Activated T-cell treated with anti-CD3 and anti-CD28 coated beads for 1 hour (primary cell): Measurements from ENCODE around the gene TCF7L2.

Experiments used
- DNase-seq: peaks from one replicate; pipeline ENCODE4 v3.0.0-alpha.2; 2020; ENCODE audit warnings: low read depth

The TCF7L2 gene

GRCh38 chr10:112948196-112948595 lies 1.9 kb upstream of the TCF7L2 start:
- no peak for DNase-seq

GRCh38 chr10:112949143-112949823 lies 764 bp upstream of the TCF7L2 start:
- DNase-seq: no peak

GRCh38 chr10:112950714-112951358 lies 789 bp downstream of the TCF7L2 start:
- DNase-seq: no peak

DNA sequence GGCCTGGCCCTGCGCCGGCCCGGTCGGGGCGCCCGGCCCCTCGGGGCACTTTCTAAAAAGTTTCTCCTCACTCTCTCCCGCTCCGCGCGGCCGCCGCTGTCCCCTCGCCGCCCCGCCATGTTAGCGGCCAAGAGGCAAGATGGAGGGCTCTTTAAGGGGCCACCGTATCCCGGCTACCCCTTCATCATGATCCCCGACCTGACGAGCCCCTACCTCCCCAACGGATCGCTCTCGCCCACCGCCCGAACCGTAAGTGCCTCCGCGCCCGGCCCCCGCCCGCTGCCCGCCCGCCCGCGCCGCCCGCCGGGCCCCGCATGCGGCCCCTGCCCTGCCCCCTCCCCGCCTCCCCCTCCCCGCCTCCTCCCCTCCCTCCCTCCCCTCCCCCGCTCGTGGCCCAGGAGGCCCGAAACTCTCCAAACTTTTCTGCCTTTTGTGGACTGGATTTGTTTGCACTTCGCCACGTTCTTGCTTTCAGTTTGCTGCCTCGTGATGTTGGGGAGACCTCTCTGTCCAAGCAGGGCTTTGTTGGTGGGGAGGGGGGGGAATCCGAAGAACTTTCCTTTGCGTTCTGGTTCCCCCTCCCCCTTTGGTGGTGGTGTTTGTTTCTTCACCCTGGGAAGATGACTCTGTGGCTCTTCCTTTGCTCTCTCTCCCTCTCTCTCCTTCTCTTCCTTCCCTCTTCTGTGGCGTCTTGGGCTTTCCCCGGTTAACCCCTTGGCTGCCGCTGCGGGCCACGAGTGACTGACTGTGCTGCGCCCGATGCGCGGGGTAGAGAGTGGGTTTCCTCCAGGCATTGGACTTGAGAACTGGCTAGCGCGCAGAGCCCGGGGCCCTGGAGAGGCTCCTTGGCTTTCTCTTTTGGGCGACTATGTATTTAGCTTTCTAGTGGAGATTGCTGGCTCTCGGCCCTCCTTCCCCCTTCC lies 1.6 kb downstream of the TCF7L2 start:
- DNase-seq: peak; percentile 12

GRCh38 chr10:112952282-112953173 lies 2.5 kb downstream of the TCF7L2 start:
- DNase-seq: no peak

- no peak for DNase-seq
These were observed 3.4 kb downstream of the TCF7L2 start for GRCh38 chr10:112953174-112954159.

- no peak for DNase-seq
These were observed 5.0 kb downstream of the TCF7L2 start for GRCh38 chr10:112954974-112955581.

GRCh38 chr10:112955582-112956421 lies 5.8 kb downstream of the TCF7L2 start:
- DNase-seq: no peak

DNA sequence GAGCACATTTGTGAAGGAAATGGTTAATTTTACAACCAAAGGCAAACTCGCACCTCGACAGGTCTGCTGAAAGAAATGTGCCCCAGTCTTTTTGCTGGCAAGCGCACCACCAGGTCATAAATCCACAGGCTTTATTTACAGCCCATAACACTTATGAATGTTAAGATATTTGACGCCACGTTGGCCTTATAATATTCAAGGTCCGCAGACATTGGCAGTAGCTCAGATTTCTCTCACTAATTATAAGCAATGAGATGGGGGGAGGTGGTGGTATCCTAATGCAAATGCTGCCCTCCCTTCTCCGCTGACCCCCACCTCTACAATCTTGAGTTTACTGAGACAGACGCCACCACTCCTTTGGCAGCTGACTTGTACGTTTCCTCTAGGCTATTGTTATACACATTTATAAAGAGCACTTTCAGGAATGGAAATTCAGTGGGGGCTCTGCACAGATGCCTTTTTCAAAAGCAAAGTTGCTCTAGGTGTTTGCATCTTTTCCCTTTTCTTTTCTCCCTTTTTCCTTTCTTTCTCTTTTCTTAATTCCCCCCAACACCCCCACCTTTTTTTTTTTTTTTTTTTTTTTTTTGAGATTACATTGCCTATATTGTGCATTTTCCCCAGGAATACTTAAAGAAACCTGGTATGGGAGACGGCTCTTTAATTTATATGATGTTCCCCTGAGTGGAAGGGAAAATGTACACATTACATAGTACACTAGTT lies 6.7 kb downstream of the TCF7L2 start:
- DNase-seq: no peak

- DNase-seq: no peak
These were observed 7.6 kb downstream of the TCF7L2 start for GRCh38 chr10:112957640-112958092.

- DNase-seq: no peak
These were observed 8.4 kb downstream of the TCF7L2 start for GRCh38 chr10:112958275-112958995.

- no peak for DNase-seq
These were observed 9.3 kb downstream of the TCF7L2 start for GRCh38 chr10:112959207-112959838.

GRCh38 chr10:112960151-112960681 lies 10.2 kb downstream of the TCF7L2 start:
- no peak for DNase-seq

- DNase-seq: no peak
These were observed 11.6 kb downstream of the TCF7L2 start for GRCh38 chr10:112961609-112962008.

- DNase-seq: no peak
These were observed 12.3 kb downstream of the TCF7L2 start for GRCh38 chr10:112962343-112962742.

DNA sequence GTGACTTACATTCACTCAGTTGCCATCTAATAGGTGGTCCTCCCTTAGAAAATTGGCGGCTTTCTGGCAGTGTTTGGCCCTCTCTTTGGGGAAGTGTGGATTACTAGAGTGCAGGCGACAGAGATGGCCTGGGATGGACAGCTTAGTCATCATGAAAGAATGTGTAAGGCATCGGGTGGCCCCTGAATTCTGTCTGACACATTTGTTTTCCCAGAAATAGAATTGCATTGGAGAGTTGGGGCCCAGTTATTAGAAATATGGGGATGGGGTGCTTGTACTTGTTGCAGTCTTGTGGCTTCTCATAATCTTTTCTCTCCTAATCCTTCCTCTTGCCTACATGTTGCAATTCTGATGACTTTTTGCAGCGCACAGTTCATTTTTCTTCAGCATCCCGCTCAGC lies 13.8 kb downstream of the TCF7L2 start:
- DNase-seq: no peak

DNA sequence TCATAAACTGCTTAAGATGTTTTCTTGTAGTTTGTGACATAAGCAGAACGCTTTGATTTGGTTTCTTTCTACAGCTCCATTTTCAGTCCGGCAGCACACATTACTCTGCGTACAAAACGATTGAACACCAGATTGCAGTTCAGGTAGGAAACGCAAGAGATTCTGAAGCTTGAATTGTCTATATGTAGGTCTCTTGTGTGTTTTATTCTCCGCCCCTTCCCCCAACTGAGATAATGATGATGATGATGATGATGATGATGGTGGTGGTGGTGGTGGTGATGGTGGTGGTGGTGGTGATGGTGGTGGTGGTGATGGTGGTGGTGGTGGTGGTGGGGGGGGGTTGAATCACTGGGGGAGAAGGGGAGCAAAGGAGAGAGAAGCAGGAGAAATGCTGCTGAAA lies 14.4 kb downstream of the TCF7L2 start:
- DNase-seq: no peak
